Stimulated activated CD4-positive, alpha-beta T cell treated with anti-CD3 and anti-CD28 coated beads, Interleukin-1b, Interleukin-23, amount 100 ng/mL, for 1 hour (primary cell): Measurements from ENCODE around the gene PVALB.

Experiments
- DNase-seq, 2 donors: peaks; one replicate each; pipeline ENCODE4 v3.0.0-alpha.2; 2020; ENCODE audit warnings: low read depth in 2 of 2

Gene PVALB

DNA sequence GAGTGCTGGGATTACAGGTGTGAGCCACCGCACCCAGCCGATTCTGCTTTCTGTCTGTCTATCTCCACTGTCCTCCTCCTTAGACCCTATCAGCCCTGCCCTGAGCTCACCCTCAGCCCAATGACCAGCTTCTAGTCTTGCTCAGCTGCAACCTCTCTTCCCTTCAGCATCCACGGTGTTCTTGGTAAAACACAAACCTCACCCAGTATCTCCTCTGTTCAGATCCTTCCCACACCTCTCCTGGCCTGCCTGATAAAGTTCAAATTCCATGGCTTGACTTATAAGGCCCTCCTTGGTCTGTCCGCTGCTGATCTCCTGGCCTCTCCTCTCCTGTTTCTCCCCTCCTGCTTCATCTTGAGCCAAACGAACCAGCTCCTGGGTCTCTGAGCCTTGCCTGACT, 29.4 kb upstream of the PVALB start:
- no peak for DNase-seq

DNA sequence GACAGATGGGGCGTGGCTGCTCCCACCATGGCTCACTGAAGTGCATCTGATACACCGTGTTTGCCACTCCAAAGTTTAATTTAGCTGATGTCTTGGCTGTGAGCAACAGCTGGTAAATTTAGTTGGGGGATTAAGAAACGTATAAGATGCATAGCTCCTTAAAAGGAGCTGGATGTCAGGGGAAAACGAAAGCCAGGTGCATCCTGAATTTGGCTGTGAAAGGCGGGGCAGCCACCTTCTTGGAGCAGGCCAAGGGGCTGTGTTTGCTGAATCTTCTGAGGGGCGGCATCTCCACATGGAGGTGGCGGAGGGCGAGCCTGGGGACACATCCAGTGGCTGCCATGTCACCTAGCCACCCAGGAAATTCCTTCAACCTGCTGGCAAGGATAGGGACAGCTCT, 23.3 kb upstream of the PVALB start:
- DNase-seq, result no peak

DNA sequence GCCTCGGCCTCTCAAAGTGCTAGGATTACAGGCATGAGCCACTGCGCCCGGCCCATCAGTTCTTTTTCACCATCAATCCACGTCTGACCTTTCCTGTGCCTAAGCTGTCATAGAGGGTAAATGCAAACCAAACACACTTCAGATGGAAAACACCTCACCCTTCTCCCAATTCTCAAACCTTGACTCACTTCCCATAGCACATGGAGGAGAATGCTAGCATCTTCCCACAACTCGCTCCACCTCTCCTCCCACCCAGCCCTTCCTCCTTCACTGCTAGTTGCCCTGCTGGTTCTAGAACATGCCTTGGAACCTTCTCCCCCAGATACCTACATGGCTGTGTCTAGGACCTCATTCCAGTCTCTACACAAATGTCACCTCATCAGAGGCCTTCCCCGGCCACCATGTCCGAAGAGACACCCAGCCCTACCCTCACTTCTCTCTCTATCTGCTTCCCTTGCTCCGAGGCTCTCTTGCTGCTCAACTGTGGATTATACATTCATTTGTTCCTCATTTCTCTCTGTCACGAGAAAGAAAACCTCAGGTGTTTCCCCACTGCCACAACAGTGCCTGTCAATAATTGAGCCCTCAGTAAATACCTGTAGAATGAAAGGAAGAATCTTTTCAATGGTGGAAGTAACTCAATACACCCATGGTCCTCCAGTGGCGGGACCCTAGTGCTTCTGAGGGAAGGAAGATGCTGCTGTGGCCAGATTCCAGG, 22.7 kb upstream of the PVALB start:
- DNase-seq, result no peak

DNA sequence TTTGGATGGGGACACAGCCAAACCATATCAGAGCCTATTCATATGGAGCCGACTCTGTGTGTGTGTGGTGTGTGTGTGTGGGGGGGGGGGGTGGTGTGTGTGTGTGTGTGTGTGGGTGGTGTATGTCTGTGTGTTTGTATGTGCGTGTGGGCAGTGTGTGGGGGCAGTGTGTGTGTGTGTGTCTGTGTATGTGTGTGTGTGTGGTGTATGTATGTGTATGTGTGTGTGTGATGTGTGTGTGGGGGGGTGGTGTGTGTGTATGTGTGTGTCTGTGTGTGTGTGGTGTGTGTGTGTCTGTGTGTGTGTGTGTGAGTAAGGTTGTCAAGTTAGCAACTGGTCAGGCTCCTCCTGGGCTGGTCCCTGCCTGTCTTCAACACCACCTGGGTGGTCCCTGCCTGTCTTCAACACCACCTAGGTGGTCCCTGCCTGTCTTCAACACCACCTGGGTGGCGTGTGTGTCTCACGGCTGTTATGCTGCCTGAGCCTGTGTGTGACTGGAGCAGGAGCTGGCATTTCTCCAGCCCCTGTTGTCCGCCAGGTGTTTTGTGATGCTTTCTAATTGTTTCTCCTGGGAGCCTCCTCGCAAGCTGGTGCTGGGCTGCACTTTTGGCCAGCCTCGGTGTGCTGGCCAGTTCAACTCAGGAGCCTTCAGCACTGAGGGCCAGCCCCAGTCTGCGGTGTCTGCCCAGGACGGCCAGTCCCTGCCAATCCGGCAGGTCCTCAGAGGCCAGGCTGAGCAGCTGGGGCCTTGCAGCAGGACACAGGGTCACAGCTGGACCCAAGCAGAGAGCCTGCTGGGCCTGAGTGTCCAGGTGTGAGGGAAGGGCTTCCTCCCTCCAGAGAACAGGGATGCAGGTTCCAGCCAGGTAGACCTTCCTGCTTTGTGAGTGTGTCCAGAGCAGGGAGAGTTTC, 21.5 kb upstream of the PVALB start:
- DNase-seq, result no peak

DNA sequence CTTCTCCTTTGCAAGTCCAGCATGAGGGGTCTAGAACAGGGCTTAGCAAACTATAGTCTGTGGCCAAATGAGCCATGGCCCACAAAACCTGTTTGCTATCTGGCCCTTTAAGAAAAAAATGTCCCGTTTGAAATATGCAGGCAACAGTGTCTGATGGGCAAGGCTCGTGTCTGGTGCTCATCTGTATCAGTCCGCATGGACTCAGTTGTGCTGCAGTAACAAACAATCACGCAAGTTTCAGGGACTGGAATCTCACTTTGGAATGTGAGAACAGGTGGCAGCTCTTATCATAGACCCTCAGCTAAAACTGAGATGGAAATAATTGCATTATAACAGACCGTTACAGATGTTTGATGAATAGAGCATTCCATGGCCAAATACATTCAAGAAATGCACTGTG, 19.1 kb upstream of the PVALB start:
- DNase-seq, result no peak

DNA sequence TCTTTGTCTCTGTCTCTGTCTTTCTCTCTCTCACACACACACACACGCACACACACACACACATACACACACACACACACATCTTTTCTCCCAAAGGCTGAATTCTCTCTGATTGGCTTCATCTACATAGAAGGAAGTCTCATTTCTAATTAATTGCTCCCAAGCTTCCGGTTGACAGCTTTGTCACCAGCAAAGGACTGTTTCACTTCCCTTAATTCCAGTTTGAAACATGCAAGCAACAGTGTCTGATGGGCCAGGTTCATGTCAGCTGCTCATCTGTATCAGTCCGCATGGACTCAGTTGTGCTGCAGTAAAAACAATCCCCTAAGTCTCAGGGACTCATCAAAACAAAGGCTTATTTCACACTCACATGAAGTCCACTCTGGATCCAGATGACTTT, 16.2 kb upstream of the PVALB start:
- no peak for DNase-seq

DNA sequence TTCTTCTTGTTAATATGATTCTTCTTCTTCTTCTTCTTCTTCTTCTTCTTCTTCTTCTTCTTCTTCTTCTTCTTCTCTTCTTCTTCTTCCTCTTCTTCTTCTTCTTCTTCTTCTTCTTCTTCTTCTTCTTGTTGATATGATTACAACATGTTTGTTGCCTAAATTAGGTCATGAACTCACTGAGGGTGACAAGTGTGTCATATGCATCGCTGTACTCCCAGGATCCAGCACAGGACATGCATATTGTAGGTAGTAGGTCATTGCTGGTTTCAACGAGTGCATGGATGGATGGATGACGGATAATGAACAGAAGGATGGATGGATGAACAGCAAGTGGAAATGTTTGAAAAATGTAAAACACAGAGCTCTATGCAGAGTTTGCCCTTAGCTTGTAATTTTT, 14.9 kb upstream of the PVALB start:
- DNase-seq, result no peak

DNA sequence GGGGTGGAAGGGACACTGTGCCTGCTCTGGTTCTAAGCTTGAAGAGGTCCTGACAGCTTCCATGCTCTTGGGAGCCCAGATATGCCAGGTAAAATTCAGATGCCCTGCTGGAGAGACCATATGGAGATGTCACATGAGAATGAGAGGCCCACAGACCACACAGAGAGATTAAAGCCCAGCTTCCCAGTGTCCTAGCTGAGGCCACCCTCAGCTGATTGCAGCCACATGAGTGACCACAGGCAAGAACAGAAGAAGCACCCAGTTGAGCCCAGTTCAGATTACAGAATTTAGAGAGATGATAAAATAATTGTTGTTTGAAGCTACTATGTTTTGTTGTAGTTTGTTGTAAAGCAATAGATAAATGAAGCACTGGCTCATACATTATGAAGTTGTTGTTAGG, 14.4 kb upstream of the PVALB start:
- no peak for DNase-seq

DNA sequence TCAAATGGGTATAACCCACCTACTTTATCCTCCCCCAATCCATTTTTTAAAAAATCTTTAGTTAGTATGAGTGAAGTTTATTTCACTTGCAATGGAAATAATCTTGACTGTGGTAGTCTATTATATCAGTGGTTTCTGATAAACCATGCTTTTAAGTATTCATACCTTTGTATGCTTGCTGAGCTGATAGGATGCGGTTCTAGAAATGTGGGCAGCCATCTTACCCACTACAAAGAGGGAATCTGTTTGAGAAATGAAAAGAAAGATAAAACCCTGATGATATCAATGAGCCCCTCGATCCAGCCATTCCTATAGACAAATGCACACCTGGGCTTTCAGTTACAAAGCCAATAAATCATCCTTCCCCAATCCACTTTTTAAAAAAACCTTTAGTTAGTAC, 13.8 kb upstream of the PVALB start:
- no peak for DNase-seq

DNA sequence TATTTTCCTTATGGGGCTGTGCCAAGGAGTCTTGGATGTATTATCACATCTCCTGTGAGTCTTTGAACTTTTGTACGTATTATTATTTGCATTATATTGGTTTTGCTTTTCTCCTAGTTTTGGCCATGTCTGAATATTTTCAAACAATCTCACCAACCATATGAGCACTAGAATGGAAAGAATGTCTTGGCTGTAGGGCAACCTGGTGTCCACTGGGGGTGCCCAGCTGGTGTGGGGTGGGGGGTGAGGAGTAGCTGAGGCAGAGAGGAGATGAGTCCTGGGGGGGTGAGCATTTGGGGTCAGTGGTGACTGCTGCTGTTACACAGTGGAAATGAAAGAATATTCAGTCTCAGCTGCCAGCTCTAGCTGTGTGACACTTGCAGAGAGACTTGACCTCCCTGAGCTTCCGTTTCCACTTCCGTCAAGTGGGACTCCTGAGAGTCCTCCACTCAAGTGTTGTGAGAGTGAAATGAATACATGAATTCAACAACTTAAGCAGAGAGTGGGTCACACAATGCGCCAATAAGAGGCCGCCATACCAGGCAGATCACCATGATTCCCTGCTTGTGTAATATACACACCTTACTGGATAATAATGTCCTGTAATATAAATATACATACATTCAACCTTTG, 12.7 kb upstream of the PVALB start:
- no peak for DNase-seq

DNA sequence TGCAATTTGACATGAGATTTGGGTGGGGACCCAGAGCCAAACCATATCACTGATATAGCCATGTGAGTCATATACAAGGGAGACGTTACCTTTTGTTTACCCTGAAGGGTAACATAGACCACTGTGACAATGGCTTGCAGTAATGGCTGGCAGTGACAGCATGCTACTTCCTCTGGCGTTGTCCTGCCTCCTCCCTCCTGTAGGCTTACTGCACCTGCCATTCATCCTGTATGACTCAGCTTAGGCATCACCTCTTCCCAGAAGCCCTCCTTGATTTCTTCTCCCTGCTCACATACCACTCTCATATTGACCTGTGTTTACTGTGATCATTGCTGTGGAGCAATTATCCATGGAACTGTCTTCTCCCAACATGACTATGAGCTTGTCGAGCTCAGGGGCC, 12.0 kb upstream of the PVALB start:
- no peak for DNase-seq

DNA sequence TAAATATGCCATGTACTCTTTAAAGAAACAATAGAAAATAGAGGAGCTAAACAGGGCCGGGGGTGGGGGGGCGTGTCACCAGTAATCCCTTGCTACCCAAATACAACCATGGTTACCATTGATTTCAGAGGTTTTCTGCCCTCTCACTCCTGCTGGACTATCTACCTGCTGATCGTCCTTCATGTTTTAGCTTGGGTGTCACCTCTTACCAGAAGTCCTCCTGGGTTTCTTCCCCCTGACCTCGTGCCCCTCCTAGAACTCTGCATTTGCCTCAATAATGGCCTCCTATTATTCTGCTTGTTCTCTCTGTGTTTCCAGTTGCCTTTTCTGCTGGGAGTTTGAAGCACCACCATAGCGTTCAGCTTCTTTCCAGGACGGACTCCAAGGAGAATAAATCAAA, 9.4 kb upstream of the PVALB start:
- DNase-seq, result no peak

DNA sequence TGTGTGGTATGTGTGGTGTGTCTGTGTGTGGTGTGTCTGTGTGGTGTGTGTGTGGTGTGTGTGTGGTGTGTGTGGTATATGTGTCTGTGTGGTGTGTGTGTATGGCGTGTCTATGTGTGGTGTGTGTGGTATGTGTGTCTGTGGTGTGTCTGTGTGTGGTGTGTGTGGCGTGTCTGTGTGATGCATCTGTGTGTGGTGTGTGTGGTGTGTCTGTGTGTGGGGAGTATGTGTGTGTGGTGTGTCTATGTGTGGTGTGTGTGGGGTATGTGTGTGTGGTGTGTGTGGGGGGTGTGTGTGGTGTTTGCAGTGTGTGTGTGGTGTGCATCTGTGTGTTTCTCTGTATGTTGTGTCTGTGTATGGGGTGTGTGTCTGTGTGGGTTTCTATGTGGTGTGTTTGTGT, 7.8 kb upstream of the PVALB start:
- no peak for DNase-seq

DNA sequence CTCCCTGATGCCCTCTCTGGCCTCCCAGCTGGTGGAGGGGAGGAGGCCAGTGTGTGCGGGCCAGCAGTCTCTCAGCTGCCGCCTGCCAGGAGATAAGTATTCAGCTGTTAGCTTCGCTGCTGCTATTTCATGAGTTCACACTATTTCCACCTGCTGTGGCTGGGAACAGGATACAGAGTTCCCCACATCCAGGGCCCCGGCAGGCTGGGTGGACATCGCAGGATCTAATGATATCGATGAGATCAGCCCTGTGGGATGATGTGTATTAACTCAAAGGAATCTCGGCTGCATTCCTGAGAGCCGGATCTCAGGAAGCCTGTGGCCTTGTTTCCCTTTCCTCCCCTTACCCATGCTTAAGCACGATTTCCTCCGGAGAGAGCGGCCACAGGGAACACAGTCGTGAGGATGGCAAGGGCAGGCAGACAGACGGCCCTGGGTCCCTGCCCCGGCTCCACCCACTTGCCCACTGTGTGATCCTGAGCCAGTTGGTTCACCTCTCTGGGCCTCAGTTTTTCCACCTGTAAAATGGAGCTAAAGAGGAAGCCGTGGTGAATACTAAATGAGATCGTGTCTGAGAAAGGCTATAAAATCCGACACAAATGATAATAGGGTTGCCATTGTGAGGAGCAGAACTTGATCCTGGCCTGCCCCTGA, 6.5 kb upstream of the PVALB start:
- no peak for DNase-seq

DNA sequence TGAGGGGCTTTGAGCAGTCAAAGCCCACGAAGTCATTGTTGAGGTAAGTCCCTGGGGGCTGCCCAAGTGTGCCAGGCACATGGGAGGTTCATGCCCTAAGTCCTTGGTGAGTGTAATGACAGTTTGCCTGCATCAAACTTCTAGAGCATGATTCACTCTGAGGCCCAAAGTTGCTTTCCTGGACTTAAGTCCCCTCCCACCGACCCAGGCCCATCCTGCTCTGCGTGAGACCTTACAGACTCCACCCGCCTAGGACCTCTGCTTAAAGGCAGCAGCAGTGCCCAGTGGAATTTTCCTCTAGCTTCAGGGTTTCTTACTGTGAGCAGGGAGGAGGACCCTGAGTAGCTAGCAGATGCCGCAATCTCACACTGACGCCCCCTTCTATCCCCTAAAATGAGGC, 5.7 kb upstream of the PVALB start:
- no peak for DNase-seq

DNA sequence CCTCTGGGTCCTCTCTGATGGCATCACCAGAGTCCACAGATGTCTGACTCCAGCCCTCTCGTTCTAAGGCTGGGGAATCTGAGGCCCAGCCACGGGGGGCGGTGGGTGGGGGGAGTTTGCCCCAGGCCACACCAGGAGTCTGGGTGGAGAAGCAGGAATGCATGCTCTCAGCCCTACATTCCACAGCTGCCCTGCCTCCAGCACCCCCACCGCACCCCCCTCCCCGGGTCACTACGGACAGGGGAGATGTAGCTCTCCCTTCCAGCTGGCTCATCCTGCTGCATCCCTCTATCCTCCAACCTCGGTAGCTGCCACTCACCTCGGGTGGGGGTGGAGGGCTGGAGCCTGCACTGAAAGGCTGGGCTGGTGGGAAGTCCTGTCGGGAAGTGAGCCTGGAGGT, 2.3 kb upstream of the PVALB start:
- DNase-seq, result no peak

DNA sequence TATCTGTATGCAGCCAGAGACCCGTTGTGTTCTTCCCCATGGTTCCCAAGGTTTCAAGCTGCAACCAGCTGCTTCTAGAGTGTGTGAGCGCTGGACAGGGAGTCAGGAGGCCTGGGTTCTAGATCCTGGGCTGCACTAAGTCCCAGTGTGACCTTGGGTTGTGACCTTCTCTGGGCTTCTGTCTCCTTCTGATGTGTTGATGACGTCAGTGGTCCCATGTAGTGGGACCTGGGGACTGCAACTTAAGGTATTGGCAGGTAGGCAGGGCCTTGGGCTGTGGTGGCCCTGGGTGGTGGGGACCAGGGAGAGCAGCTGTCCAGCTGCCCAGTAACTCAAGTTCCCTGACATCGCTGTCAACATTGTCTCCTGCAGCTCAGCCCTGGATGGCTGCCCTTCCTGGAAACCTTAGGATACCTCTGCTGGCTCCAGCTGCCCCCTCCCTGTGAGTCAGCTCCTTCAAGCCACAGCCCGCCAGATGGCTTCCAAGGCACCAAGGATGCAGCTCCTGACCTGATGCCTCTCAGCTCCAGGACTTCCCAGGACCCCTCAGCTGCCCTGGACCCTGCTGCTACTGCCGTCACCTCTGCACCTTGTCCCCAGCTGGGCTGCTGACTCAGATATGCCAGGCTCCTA, 1.3 kb upstream of the PVALB start:
- DNase-seq, result no peak

DNA sequence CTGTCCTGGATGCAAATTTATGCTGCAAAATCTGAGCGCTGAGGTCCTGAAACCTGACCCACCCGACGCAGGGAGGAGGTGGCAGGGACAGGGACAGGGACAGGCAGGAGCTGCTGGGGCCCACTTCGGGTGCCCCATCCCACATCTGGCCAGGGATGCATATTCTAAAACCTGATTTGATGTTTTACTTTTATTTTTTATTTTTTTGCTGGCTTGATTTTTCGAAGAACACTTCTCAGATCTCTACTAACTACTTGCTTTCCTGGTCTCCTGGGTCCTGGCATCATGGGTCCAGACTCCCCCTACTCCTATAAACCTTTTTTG, 652 bp upstream of the PVALB start:
- DNase-seq, result no peak

DNA sequence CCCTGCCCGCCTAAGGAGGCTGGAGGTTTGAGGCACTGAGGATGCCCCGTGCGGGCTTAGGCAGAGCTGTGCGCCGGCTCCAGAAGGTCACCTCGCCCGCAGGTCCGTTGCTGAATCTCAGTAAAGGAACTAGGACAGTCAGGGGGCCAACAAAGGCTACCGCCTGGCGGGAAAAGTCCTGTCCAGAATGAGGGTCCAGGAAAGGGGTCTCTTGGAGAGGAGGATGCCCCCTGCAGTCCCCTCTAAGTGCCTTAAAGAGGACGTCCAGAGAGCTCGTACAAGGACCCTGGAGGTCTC, 548 bp downstream of the PVALB start:
- DNase-seq, result no peak

DNA sequence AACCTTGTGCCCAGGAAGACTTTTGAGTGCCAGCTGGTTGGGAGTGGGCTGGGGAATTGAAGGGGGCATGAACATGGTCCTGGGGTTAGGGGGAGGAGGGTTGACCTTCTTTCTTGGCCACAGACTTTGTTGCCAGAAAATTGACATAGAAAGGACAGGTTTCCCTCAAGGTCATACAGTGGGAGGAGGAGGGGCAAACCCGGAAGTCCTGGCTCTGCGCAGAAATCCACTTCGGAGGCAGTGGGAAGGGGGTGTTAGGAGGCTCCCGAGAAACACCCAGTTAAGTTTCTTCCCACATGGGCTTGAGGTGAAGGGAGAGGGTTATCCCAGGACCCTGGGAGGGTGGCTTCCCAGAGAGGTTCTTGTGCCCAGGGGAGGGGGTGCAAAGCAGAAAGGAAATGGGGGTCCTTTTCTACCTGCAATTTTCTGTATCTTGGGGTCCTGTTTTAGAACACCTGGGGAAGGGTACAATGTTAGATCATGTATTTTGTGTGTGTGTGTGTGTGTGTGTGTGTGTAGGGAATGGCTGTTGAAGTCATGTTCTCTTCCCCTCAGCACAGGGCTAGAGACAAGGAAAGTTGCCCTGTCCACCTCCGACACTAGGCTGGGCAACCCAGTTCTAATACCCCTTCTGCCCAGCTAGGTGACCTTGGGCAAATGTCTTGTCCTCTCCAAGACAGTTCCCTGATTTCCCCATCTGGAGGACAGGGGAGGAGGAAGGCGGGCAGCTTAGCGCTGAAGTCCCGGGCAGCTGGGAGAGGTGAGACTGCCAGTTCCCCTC, 1.1 kb downstream of the PVALB start:
- no peak for DNase-seq

DNA sequence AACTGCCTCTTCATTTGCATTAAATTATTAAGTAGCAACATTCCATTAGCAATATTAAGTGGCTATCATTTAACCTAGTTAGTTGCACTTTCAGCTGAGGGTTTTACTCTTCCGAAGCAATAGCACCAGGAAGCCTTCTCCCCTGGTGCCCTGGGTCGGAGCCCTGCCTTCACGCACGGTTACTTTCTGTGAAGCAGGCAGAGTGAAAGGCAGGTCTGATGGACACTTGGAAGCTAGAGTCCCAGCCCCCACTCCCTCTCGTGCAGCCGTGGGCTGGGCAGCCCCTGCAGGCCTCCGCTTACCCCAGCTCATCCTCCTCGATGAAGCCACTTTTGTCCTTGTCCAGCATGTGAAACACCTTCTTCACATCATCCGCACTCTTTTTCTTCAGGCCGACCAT, 2.0 kb downstream of the PVALB start:
- DNase-seq, result no peak
